HT1080 (cell line): ENCODE data around the gene CBARP. TPM values are rescaled to one million over a fixed set of nuclear protein-coding genes. Genes with fewer than 3 reads are reported as not detected.
"Not testable (repeated sequence)": the region's sequence is repeated elsewhere in the genome, so short reads cannot be mapped to it uniquely, and the experiment has no call there.

Source experiments
- DNase-seq: peaks from one replicate; pipeline ENCODE4 v3.0.0-alpha.2; 2015; ENCODE audit warnings: low read depth
- total RNA-seq: library from RNA; depleted of rRNA; stranded (reverse); fragments of >200 nt; shearing (Covaris generic); gene quantifications from 2 replicates; pipeline ENCODE4 v1.2.3, GENCODE V29; 2014

Gene CBARP
- total RNA-seq, 1 experiment from 2014 or later = 3.1 TPM

DNA sequence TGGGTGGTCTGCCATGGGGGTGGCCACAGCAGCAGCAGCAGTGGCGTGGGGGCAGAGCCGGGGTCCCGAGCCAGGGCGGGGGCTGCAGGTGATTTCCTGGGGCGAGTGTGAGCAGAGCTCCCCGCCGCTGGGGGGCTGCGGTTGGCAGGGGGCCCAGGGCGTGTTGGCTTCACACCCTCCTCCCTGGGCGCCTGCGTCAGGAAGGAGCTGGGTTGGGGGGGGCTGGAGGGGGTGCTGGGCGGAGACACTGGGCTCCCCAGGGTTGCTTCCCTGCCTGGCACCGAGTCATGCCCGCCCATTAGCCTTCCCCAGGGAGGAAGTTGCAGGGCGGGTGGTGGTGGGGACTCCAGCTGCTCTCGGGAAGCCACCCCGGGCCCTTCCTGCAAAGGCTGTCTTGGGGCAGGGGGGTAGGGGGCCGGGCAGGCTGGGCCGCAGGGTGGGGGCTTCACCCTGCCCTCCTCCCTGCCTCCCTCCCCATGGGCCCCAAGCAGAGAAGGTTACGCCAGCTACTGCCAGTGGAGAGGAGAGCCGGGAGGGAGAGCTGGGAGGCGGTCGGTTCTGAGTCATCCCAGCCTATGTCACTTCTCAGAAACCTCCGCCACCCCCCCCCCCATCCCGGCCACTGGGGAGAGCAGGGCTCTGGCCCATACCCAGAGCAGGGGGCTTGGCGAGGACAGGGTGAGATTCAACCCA is 15.2 kb upstream of the CBARP start:
- DNase-seq = peak; percentile 91

- peak; percentile 95 for DNase-seq
These were observed 14.5 kb upstream of the CBARP start for GRCh38 chr19:1252221-1252820.

DNA sequence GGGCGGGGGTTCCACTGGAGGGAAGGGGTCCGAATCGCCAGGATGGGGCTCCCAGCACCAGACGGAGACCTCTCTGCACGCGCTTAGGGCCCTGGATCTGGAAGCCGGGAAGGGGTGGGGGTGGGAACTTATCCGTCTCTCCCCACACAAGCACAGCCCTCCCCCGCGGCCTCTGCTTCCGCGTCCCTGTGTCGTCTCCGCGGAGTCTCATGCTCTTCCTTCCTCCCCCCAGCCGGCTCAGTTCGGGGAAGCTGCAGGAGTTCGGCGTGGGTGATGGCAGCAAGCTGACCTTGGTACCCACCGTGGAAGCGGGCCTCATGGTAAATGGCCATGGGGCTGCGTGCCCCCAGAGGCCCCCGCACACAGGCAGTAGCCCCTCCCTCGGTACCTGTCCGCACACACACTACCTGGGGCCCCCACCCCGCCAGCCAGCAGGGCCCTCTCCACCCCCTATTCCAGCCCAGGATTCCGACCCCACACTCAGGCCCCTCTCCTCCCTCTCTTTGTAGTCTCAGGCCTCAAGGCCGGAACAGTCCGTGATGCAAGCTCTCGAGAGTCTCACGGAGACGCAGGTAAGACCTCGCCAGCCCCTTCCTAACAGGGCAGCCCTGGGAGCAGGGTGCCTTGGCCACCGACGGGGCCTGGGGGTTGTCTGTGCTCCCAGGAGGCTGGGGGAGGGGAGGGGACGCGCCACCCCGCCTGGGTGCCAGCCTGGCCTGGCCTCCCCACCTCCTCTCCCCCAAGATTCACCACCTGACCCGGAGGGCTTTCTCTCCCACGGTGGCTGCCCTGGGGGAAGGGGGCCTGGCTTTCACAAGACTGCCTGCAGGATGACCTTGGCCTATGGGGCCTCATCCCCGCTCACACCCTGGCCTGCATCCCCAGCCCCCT is 13.8 kb upstream of the CBARP start:
- peak; percentile 72 for DNase-seq

- no peak for DNase-seq
These were observed 12.8 kb upstream of the CBARP start for GRCh38 chr19:1250437-1251260.

DNA sequence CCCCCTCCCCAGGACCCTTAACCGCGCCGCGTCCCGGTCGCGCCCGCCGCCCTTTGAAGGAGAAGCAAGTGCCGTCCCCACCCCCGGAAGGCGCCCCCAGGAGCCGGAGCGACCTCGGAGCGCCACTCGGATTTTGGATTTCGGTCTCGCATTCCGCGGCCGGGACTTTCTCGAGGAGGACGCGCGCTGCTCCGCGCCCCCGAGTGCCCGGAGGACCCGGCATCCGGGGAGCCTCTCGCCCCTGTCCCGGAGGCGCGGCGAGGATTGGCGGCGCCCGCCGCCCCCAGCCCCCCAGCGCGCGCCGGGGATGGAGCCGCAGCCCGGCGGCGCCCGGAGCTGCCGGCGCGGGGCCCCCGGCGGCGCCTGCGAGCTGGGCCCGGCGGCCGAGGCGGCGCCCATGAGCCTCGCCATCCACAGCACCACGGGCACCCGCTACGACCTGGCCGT is 12.2 kb upstream of the CBARP start:
- DNase-seq = no peak

DNA sequence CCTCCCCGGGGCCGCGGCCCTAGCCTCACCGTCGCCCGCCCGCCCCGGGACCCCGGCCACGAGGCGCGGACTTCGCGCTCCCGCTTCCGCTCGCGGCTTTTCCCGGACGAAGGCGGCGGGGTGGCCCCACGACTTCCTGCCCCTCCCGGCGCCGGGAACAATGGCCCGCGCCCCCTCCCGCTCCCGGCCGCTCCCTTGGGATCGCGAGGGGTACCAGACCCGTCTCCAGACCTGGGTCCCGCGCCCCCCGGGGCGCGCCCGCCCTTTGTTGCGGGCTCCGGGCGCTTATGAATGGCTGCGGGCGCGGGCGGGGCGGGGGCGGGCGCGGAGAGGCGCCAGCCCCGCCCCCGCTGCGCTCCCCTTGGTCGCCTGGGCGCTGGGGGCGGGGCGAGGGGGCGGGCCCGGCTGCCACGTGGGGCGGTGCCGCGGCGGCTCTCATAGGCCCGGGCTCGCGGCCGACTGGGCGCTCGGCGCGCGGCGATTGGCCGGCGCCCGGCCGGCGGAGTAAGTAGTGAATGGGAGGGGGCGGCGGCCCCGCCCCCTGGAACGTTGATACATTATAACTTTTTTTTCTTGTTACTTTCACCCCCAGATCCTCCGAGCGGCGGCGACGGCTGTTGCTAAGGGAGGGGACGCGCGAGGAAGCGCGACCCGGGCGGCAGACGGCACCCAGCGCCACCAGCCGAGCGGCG is 11.6 kb upstream of the CBARP start:
- peak; percentile 94 for DNase-seq

- no peak for DNase-seq
These were observed 11.0 kb upstream of the CBARP start for GRCh38 chr19:1248786-1249297.

- peak; percentile 80 for DNase-seq
These were observed 10.5 kb upstream of the CBARP start, which contains the start of gene MIDN for GRCh38 chr19:1248139-1248785. MIDN (plus strand) TSS chr19:1248583; CDS start chr19:1250297, 1,714 bp downstream.

GRCh38 chr19:1247748-1248138 is 9.9 kb upstream of the CBARP start:
- DNase-seq = no peak

DNA sequence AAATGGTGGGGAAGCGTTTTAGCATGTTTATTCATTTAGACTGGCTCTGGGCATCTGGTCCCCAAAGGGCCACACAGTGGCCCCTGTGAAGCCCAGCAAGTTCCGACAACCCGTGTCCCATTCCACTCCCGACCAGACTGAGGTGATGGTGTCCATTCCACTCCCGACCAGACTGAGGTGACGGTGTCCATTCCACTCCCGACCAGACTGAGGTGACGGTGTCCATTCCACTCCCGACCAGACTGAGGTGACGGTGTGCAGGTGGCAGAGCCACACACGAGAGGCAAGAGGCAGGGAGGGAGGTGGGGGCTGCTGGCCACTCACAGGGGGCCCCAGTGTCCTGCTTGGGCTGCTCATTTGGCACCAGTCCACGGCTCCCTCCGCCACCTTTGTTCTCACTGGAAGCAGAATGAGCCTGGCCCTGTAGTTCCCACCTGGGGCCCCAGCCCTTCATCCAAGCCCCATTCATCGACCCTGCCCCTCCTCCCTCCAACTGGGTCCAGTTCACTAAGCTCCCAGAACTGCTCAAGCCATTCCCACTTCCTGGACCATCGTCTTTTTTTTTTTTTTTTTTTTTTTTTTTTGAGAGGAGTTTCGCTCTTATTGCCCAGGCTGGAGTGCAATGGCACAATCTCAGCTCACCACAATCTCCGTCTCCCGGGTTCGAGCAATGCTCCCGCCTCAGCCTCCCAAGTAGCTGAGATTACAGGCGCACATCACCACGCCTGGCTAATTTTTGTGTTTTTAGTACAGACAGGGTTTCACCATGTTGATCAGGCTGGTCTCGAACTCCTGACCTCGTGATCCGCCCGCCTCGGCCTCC is 8.7 kb upstream of the CBARP start:
- DNase-seq = not testable (repeated sequence)

DNA sequence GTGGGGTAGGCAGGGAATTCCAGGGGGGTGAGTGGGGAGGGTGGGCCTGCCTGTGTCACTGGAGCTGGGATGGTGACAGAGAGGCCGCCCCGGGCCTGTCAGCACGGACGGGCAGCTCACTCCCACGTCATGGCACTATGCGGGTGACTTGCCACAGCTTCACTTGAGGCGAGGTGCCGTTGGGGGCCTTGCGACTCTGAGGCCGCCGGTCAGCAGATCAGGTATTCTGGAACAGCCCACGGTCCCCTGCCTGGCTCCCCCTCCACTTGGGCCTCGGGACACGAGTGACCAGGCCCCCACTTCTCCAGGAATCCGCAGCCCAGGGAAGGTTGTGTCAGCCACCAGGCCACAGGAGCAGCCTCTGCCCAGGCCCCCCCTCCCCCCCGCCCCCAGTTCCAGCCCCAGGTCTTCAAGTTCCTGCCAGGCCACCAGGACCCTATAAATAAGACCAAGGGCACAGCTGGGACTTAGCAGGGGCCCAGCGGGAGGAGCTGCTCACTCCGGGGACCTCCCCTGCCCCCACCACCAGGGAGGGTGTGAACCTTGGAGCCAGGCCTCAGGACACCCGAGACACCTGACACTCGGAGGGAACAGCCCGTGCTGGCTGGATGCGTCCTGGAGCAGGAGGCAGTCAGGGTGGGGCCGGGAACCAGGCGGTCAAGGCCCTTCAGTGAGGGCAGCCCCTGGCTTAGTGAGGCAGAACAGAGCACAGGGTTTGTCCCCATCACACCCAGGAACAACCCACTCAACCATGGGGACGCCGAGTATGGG is 7.9 kb upstream of the CBARP start:
- no peak for DNase-seq

- DNase-seq = no peak
These were observed 7.1 kb upstream of the CBARP start for GRCh38 chr19:1244693-1245451.

GRCh38 chr19:1243768-1244692 is 6.2 kb upstream of the CBARP start:
- DNase-seq = peak; percentile 71

GRCh38 chr19:1241417-1242095 is 3.8 kb upstream of the CBARP start, which contains the start of gene ATP5F1D:
ATP5F1D (plus strand) TSS chr19:1241751; CDS start chr19:1241851, 100 bp downstream.
- peak; percentile 94 for DNase-seq

GRCh38 chr19:1240925-1241324 is 3.1 kb upstream of the CBARP start:
- DNase-seq = no peak
